ENCODE measurements around the gene GM2A. TPM values are rescaled to one million over a fixed set of nuclear protein-coding genes. Genes with fewer than 3 reads are reported as not detected.

The GM2A gene
- total and polyA plus RNA-seq, 12 donors: 15.5 to 81.3 (median 53.9) TPM

DNA sequence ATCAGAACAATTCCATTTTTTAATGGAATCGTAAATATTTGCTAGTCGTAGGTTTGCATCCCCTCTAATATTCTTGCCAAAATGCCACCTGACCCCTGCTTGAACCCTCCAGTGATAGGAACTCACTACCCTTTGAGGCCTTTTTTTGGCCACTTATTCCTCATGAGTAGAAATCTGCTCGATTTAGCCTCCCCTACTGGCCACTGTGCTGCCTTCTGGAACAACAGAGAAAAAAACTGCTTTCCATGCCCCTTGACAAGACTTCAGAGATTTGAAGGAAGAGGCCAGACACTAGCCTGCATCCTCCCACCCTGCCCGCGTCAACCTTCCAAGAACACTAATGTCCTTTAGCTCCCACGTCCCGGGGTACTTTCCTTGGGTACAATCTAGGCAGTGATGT is 33.2 kb upstream of the GM2A start:
- peak overlapping the region in 1 of 5 donors; percentile 88 for H3K27ac ChIP-seq
- H3K4me1 ChIP-seq (replicated peaks in 1 of 2): peaks cover 30 to 86% of the 10 kb centered on the region in 2 donors
- TF ChIP-seq POLR2A (IDR thresholded peaks at IDR 0.05): no peak
- TF ChIP-seq, protein P1, sequence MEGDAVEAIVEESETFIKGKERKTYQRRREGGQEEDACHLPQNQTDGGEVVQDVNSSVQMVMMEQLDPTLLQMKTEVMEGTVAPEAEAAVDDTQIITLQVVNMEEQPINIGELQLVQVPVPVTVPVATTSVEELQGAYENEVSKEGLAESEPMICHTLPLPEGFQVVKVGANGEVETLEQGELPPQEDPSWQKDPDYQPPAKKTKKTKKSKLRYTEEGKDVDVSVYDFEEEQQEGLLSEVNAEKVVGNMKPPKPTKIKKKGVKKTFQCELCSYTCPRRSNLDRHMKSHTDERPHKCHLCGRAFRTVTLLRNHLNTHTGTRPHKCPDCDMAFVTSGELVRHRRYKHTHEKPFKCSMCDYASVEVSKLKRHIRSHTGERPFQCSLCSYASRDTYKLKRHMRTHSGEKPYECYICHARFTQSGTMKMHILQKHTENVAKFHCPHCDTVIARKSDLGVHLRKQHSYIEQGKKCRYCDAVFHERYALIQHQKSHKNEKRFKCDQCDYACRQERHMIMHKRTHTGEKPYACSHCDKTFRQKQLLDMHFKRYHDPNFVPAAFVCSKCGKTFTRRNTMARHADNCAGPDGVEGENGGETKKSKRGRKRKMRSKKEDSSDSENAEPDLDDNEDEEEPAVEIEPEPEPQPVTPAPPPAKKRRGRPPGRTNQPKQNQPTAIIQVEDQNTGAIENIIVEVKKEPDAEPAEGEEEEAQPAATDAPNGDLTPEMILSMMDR (IDR thresholded peaks at IDR 0.05): peak in 1 of 6 experiments; percentile 9
- DNase-seq: peak in 1 of 7 donors; percentile 14
- intact Hi-C loops (cut with DNase I): no loop called here
- H3K36me3 ChIP-seq (replicated peaks in 1 of 2): no peaks in the 10 kb centered on the region
- no peak overlapping the region for H3K4me3 ChIP-seq
- H3K9me3 ChIP-seq (replicated peaks in 1 of 3): no peaks in the 10 kb centered on the region
- no peaks in the 10 kb centered on the region for H3K27me3 ChIP-seq
- WGBS, 4 donors: 69 to 83% (median 80%) methylated on average over 7 of the region's 7 CpGs

DNA sequence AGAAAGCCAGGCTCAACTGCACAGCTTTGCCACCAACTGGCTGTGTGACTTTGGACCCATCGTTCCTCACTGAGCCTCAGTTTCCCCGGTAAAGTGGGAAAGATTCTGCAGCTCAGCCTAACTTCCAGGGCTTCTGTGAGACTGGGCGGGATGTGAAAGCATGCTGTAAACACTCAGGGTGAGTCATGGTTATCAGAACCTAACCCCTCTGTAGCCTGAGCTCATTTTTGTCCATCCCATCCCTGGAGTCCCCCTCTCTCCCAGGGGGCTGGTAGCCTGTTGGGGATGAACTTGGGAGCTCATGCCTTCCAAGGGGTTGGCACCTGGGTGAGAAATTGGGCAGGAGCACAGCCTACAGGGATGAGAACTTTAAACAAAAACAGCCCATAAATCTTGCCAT is 31.4 kb upstream of the GM2A start:
- intact Hi-C loops (cut with DNase I): no loop called here
- Histone ChIP-seq H3K27ac (peak overlapping the region; percentile 33 to 92 (median 84)), H3K4me3 (peak overlapping the region in 1 of 4 donors; percentile 81), H3K9me3 (replicated peaks in 1 of 3) (no peaks in the 10 kb centered on the region), H3K36me3 (replicated peaks in 1 of 2) (no peaks in the 10 kb centered on the region), H3K27me3 (no peaks in the 10 kb centered on the region), H3K4me1 (replicated peaks in 1 of 2) (peaks cover 22 to 68% of the 10 kb centered on the region in 2 donors)
- 50 to 67% (median 57%) methylated on average over 2 to 3 of the region's 3 CpGs for WGBS, 4 donors
- DNase-seq: peak in 2 of 7 donors; percentile 38 to 48
- no peak for TF ChIP-seq POLR2A (IDR thresholded peaks at IDR 0.05)
- TF ChIP-seq, protein P1 (IDR thresholded peaks at IDR 0.05): no peak

DNA sequence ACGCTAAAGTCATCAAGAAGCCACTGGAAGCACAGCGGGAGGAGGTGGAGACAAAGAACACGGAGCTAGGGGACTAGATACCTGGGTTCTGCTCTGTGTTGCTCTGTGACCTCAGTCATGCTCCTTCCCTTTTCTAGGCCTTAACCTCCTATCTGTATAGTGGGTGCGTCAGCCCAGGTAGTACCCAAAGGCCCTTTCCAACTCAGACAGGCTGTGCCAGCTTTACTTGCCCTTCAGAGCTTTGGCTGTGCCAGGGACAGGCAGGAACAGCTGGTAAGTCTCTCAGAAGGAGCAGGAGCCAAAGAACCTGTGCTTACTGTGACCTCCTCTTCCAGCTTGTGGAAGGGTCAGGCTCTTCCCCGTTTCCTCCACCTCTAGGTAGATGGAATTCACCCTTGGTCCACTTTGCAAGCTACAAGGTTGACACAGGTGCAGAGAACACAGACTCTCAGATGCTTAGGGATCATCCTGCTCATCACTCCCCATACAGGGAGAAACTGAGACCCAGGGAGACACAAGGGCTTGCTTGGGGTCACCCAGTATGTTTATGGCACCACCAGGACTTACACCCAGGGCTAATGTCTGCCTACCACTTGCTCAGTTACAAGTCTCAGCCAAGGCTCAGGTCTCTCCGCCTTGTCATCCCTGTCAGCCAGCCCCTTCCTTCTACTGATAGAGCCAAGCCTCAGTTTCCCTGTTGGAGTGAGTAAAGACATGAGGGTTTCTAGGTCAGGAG is 30.8 kb upstream of the GM2A start:
- no peaks in the 10 kb centered on the region for H3K9me3 ChIP-seq (replicated peaks in 1 of 3)
- no peak for TF ChIP-seq POLR2A (IDR thresholded peaks at IDR 0.05)
- TF ChIP-seq, protein P1 (IDR thresholded peaks at IDR 0.05): no peak
- peak overlapping the region in 1 of 4 donors; percentile 81 for H3K4me3 ChIP-seq
- peaks cover 22 to 66% of the 10 kb centered on the region in 2 donors for H3K4me1 ChIP-seq (replicated peaks in 1 of 2)
- peak overlapping the region; percentile 33 to 92 (median 84) for H3K27ac ChIP-seq
- no peaks in the 10 kb centered on the region for H3K36me3 ChIP-seq (replicated peaks in 1 of 2)
- 67 to 73% (median 70%) methylated on average over 5 to 6 of the region's 6 CpGs for WGBS, 4 donors
- DNase-seq: peak in 2 of 7 donors; percentile 35 to 36
- intact Hi-C loops (cut with DNase I): no loop called here
- H3K27me3 ChIP-seq: no peaks in the 10 kb centered on the region

DNA sequence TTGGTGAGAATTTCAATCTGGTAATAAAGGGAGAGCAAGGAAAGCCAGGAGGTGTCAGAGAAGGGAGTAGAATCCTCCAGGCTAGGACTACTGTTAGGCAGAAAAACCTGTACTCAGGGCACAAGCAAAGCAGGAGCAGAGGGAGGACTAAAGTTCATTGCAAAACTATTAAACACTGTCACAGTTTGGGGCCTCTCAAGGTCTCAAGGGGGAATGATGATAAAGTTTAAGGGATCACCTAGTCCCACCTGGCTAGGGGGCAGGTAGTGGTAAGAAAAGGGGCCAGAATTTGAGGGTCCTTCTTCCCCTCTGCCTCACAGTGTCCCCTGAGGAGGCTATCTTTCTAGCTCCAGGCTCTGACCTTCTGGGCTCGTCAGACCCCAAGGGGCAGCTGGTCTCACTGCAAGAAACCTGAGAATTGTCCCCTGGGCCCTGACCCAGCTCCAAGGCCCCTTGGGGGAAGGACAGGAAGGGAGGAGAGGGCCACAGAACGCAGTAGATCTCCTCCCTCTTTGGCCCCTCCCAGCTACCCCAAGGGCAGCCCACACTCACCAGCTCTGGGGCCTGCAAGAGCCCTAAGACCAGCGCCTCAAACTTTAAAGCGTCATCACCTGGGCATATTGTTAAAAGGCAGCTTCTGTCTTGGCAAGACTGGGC is 30.1 kb upstream of the GM2A start:
- 9 to 17% (median 14%) methylated on average over 2 to 4 of the region's 4 CpGs for WGBS, 4 donors
- peak overlapping the region; percentile 39 to 81 (median 72) for H3K4me3 ChIP-seq
- H3K27ac ChIP-seq: peak overlapping the region; percentile 40 to 92 (median 84)
- H3K4me1 ChIP-seq (replicated peaks in 1 of 2): peaks cover 22 to 59% of the 10 kb centered on the region in 2 donors
- TF ChIP-seq POLR2A (IDR thresholded peaks at IDR 0.05): no peak
- TF ChIP-seq, protein P1 (IDR thresholded peaks at IDR 0.05): no peak
- H3K27me3 ChIP-seq: no peaks in the 10 kb centered on the region
- H3K36me3 ChIP-seq (replicated peaks in 1 of 2): no peaks in the 10 kb centered on the region
- intact Hi-C loops (cut with DNase I): no loop called here
- H3K9me3 ChIP-seq (replicated peaks in 1 of 3): no peaks in the 10 kb centered on the region
- DNase-seq: peak; percentile 57 to 70 (median 67)
